HT1080 (cell line): Measurements from ENCODE around the gene ATP4A. TPM values are rescaled to one million over a fixed set of nuclear protein-coding genes. Genes with fewer than 3 reads are reported as not detected.
"Not testable (repeated sequence)": the region's sequence is repeated elsewhere in the genome, so short reads cannot be mapped to it uniquely, and the experiment has no call there.

ENCODE experiments used
- DNase-seq: peaks from one replicate; pipeline ENCODE4 v3.0.0-alpha.2; 2015; ENCODE audit warnings: low read depth
- polyA plus RNA-seq, 2 experiments: library from polyadenylated mRNA; depleted of rRNA; stranded (reverse); fragments of >200 nt; gene quantifications; 2 replicates each; pipeline ENCODE4 v1.2.3, GENCODE V29; 2015
- total RNA-seq: library from RNA; depleted of rRNA; stranded (reverse); fragments of >200 nt; shearing (Covaris generic); gene quantifications from 2 replicates; pipeline ENCODE4 v1.2.3, GENCODE V29; 2014; rRNA removed

Gene ATP4A
- total RNA-seq: not detected in 2 replicates
- not detected in 2 replicates for polyA plus RNA-seq (2015; cell fraction: cytosol; rRNA removed)
- not detected in 2 replicates for polyA plus RNA-seq (2015; cell fraction: nucleus; rRNA removed)

DNA sequence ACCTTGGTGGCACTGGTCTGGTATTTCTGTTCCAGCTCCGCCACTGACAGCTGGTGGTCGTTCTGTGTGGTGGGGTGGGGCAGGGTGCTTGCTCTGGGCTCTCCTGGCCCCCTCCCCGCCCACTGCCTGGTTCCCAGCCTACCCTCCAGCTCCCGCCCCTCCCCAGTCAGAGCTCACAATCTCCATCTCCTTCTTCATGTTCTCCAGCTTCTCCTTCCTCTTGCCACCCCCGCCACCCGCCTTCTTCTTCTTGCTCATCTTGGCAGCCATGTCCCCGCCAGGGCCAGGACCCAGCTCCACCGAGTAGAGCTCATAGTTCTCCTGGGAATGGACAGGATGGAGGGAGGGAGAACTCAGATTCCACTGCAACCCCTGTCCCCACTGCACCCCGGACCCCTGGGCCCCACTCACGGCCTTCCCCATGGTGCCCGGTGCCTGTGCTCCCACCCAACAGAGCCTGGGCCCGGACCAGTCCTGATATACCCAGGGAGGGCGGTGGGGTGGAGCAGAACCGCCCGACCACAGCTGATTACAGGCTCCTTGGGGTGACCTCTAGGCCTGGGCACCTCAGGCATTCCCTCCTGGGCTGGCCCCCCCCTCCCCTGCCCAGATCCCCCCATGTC, at the start of gene ATP4A:
Gene ATP4A (minus strand): TSS at position 452 of the 623 bp plus-strand sequence. CDS start 29 bp downstream, at position 423.
- DNase-seq: no peak

- DNase-seq: peak; percentile 91
These were observed 49.3 kb upstream of the ATP4A start, which contains the start of gene HAUS5 for GRCh38 chr19:35612559-35613321. Gene HAUS5 (plus strand): TSS chr19:35612735. CDS start chr19:35612795, 60 bp downstream.

DNA sequence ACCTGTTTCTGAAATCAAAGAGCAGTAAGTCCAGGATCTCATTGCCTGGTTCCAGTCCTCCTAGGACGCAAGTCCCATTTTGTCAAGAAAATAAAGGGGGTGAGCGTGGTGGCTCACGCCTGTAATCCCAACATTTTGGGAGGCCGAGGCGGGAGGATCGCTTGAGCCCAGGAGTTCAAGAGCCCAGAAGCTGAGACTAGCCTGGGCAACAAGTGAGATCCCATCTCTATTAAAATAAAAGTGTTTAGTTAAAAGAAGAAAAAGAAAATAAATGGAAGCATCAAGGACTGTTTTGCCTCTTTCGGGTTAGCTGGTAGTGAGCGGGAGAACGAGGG, 48.7 kb upstream of the ATP4A start:
- no peak for DNase-seq

DNA sequence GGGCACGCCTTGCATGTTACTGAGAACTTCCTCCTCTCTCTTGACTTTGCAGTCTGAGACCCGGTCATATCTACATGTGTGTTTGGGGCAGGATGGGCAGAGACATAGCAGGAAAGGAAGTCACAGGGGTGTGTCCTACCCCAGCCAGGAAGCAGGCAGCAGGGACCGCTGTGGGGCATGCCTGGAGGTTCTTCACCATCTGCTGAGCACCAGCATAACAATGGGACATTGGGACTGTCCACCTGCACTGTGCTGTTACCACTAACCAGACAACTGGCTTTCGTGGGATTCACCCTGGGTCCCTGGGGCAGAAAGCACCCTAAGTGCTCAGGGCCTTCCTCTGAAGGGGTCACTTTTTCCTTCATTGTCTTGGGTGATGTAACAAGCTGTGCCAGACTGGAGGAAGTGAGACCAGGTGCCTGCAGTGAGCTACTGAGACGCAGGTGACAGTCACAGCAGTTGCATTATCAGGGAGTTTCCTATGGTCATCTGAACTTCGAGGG, 46.4 kb upstream of the ATP4A start:
- DNase-seq: no peak

DNA sequence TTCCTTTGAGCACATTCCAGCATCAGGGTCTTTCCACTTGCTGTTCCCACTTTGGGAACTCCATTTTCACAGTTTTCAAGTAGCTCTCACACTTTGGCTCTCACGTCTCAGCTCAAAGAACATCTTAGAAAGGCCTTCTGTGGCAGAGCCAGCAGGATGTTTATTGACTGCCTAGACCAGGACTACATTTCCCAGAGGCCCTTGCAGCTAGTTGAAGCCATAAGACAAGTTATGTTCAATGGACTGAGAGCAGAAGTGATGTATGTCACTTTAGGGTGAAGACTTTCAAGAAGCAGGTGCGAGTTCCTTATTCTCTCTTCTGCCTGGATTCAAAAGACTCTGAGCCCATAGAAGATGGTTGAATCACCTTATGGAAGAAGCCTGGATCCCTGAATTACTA, 44.8 kb upstream of the ATP4A start:
- DNase-seq: no peak

DNA sequence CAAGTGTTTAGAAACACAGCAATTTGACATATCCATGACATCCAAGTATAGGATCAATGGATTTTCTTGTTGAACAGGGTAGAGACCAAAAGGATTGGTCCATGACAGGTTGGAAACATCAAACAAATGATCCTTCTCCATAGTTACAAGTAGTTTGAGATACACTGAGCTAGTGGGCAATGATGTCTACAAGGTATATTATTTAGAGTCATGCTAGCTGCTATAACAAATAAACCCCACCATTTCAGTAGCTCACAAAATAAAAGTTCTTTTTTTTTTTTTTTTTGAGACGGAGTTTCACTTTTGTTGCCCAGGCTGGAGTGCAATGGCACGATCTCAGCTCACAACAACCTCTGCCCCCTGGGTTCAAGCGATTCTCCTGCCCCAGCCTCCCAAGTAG, 44.2 kb upstream of the ATP4A start:
- no peak for DNase-seq

DNA sequence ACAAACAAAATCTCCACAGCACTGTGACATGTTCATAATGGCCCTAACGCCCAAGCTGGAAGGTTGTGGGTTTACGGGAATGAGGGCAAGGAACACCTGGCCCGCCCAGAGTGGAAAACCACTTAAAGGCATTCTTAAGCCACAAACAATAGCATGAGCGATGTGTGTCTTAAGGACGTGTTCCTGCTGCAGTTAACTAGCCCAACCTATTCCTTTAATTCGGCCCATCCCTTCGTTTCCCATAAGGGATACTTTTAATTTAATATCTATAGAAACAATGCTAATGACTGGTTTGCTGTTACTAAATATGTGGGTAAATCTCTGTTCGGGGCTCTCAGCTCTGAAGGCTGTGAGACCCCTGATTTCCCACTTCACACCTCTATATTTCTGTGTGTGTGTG, 43.7 kb upstream of the ATP4A start:
- not testable (repeated sequence) for DNase-seq

DNA sequence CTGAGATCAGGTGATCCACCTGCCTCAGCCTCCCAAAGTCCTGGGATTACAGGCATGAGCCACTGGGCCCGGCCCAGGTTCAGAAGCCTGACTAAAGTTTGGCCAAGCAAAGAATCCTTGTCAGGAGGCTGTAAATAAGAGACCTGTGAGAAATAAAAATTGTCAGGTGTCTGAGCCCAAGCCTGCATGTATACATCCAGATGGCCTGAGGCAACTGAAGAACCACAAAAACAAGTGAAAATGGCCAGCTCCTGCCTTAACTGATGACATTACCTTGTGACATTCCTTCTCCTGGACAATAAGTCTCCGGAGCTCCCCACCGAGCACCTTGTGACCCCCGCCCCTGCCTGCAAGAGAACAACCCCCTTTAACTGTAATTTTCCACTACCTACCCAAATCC, 41.0 kb upstream of the ATP4A start:
- not testable (repeated sequence) for DNase-seq

DNA sequence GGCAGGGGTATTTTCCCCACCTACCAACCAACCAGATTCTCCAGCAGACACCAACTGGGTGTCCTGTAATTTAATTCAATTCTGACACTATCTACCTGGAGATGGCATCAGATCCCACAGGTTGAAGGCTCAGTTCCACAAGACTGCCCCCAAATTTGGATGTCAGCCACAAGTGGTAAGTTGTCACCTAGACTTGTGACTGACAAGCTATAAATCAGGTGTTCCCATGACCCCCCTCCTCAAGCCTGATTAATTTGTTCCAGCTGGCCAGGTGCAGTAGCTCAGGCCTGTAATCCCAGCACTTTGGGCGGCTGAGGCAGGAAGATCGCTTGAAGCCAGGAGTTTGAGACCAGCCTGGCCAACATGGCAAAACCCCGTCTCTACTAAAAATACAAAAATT, 38.5 kb upstream of the ATP4A start:
- no peak for DNase-seq

GRCh38 chr19:35596366-35596999, 33.0 kb upstream of the ATP4A start:
- peak; percentile 37 for DNase-seq

- DNase-seq: no peak
These were observed 32.5 kb upstream of the ATP4A start for GRCh38 chr19:35595928-35596327.

- DNase-seq: not testable (repeated sequence)
These were observed 31.6 kb upstream of the ATP4A start for GRCh38 chr19:35595026-35595425.

DNA sequence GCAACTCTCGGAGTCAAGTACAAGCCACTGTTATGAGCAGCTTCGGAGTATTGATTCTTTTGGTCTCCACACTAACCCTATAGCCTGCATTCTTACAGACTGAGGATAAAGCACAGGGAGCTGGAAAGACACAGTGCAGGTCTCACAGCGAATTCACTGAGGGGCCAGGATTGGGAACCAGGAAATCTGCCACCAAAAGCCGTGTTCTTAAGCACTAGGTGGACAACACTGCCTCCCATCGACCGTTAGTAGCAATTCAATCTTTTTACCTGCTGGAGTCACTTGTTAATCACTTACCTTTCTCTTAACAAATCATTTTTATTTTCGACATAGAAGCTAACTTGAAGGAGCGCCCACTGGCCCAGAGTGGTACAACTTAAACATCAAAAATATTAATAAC, 28.8 kb upstream of the ATP4A start:
- no peak for DNase-seq

- no peak for DNase-seq
These were observed 27.4 kb upstream of the ATP4A start for GRCh38 chr19:35590875-35591274.

- no peak for DNase-seq
These were observed 23.9 kb upstream of the ATP4A start for GRCh38 chr19:35587321-35587720.

GRCh38 chr19:35585848-35586247, 22.4 kb upstream of the ATP4A start, which contains the start of gene PMIS2:
Gene PMIS2 (plus strand): TSS chr19:35586173. CDS start chr19:35586260, 87 bp downstream.
- DNase-seq: peak; percentile 8

GRCh38 chr19:35582760-35583159, 19.3 kb upstream of the ATP4A start:
- DNase-seq: no peak

DNA sequence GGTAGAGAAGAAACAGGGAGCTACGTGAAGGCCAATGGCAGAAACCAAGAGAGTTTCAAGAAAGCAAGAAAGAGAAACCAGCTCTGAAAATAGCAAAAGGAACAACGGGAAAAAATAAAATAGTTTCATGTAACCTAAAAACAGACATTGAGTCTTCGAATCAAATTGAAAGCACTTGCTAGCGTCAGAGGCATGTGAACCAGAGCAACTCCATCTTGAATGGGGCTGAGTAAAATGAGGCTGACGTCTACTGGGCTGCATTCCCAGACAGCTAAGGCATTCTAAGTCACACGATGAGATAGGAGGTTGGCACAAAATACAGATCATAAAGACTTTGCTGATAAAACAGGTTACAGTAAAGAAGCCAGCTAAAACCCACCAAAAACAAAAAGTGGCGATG, 15.2 kb upstream of the ATP4A start:
- no peak for DNase-seq

- DNase-seq: no peak
These were observed 14.5 kb upstream of the ATP4A start for GRCh38 chr19:35577918-35578317.

GRCh38 chr19:35571406-35571965, 8.0 kb upstream of the ATP4A start:
- DNase-seq: no peak

- DNase-seq: no peak
These were observed 5.9 kb upstream of the ATP4A start for GRCh38 chr19:35569281-35569781.
